A673 (cell line): Measurements from ENCODE around the gene FERMT2.

ENCODE experiments used
- CTCF ChIP-seq: fragments of 300-800, 200-600 bp; sonication (generic); conservative IDR thresholded peaks from 2 replicates; pipeline ENCODE4 v1.5.1; 2017; ENCODE audit warnings: low read depth, mild to moderate bottlenecking, antibody characterized with exemption, low read length, moderate library complexity, mixed read lengths
- EZH2 ChIP-seq: fragments of 200-600 bp; sonication (generic); IDR thresholded peaks from 2 replicates; pipeline ENCODE4 v1.6.1; 2017; ENCODE audit warnings: borderline replicate concordance, low read depth, mild to moderate bottlenecking, mixed read lengths, antibody characterized with exemption, low read length; ENCODE audit not compliant: poor library complexity, severe bottlenecking

- TF ChIP-seq CTCF (no peak), EZH2 (no peak)
These were observed 105.8 kb downstream of the FERMT2 start for GRCh38 chr14:52845081-52845480.
